ENCODE data around the gene PSAT1.

Gene PSAT1

GRCh38 chr9:78319197-78320029 is 22.5 kb downstream of the PSAT1 start:
- no peak for DNase-seq

DNA sequence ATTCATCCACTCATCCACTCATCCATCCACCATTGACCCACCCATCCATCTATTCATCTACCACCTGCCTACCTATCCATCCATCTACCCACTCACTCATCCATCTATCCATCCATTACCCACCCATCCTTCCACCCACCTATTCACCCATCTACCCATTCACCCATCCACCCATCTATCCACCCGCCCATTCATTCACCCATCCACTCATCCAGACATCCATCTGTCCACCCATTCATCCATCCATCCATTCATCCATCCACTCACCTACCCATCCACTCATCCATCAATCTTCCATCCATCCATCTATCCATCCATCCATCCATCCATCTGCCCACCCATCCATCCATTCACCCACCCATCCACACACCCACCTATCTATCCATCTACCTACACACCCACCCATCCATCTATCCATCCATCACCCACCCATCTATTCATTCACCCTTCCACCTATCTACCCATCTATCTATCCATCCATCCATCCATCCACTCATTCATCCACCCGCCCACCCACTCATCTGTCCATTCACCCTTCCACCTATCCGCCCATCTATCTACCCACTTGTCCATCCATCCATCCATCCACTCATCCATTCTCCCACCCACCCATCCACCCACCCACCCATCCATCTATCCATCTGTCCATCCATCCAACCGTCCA is 23.2 kb downstream of the PSAT1 start:
- DNase-seq: no peak

- DNase-seq: no peak
These were observed 24.1 kb downstream of the PSAT1 start for GRCh38 chr9:78320875-78321496.

- no peak for DNase-seq
These were observed 24.6 kb downstream of the PSAT1 start for GRCh38 chr9:78321505-78321904.

- no peak for DNase-seq
These were observed 27.2 kb downstream of the PSAT1 start for GRCh38 chr9:78324068-78324650.

GRCh38 chr9:78324682-78325081 is 27.8 kb downstream of the PSAT1 start:
- no peak for DNase-seq

DNA sequence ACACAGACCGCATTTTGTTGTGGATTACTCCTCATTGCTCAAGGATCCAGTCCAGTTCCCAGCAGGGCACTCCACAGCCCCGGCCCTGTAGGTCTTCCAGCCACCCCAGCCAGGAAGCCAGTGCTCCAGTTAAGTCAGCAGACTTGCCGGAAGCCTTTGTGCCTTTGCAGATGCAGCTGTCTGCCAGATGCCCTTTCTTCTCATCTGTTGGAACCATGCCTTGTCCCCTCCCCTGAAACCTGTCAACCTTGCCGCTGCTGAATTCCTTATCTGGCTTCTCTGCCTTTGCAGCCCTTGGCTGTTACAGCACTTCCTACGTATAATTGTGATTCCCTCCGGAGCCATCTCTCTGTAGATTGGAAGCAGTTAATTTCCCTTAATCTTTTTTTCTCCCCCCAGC is 28.4 kb downstream of the PSAT1 start:
- peak; percentile 86 for DNase-seq

DNA sequence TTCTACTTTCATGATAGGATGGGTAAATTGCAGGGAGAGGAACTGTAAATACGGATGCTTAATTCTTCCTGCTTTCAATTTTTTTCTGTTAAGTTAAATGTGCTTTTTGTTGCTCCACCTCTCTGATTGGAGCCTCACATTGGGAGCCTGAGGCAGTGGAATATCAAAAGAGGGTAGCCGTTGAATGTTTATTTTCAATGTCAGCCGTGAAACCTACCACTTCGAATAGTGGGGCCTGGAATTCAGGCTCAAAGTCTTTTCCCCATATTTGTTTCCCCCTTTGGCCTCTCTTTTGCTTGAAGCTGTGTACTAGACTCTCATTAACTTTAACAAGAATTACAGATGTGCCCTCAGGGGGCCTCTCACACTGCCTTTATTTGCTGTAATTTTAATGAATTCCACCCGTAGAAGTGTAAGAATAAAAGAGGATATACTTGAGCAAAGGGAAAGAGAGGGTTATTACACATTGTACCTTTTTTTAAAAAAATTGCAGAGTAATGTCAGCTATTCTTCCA is 29.0 kb downstream of the PSAT1 start:
- DNase-seq: no peak

- peak; percentile 11 for DNase-seq
These were observed 29.6 kb downstream of the PSAT1 start for GRCh38 chr9:78326564-78326963.

DNA sequence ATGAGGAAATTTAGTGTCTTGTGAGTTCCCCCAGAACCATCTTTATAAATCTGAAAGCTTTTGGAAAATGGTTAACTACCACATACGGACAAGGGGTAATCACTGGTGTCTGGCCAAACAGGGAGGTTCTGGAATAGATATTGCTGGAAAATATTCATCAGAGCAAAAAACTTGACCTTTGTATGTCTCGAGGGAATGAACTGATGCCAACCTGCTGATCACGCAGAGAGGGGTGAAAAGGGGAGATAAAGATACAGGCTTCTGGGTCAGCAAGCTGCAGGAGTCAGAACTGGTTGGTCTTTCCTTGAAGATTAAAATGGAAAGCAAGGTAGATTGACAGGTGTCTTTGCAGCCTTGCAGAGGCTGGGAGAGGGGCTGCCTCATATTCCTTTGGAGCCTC is 35.5 kb downstream of the PSAT1 start:
- no peak for DNase-seq

- no peak for DNase-seq
These were observed 51.9 kb downstream of the PSAT1 start for GRCh38 chr9:78348848-78349247.

DNA sequence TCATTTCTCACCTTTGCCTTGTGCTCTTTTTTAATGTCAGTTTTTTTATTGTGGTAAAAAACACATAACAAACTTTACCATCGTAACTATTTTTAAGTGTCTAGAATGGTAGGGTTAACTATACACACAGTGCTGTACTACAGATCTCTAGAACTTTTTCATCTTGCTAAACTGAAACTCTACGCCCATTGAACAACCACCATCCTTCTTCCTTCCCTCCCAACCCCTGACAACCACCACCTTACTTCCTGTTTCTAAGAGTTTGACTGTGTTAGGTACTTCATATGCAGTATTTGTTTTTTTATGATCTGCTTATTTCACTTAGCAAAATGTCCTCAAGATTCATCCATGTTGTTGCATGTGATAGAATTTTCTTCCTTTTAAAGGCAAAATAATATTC is 54.9 kb downstream of the PSAT1 start:
- DNase-seq: no peak

DNA sequence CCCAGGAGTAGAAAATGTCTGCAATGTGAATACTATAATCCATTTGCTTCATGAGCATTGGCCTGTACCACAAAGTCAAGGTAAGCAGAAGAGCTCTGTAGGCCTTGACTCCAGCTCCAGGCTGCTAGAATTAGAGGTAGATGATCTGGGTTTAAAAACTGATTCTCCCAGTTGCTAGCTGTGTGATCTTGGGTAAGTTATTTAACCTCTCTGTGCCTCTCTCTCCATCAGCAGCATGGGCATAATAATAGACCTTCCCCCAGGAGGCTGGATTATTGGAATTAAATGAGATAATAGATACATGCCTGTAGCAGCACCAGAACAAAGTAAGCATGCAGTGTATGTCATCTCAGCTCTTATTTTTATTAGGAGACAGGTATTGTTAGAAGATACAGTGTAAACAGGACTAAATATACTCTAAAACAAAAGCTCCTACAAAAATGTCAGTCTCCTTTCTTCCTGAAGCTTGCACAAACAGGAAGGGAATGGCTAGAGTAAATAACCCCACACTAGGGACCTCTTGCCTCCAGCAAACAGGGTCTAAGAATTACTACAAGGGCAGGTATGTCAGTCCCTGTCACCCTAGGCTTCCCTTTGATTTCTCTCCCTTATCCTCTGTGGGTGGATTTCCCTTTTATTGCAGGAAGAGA is 57.5 kb downstream of the PSAT1 start:
- DNase-seq: no peak

DNA sequence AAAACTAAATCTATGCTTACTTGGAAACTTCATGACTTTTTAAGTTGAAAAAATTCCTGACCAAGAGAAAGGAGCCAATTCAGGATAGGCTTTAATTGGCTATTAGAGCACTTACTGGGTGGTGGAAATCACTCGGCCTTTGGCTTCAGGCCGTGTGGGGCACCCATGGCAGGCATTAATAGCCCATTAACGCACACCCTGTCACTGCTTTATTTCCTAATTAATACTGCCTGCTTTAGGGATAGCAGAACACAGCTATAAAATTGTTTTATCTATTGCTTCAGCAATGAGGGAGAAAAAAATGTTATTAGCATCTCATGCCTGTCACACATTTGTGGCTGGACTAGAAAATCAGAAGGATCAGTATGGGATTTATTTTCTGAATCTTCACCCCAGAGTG is 58.1 kb downstream of the PSAT1 start:
- no peak for DNase-seq

GRCh38 chr9:78356634-78357033 is 59.7 kb downstream of the PSAT1 start:
- DNase-seq: no peak

GRCh38 chr9:78357165-78357873 is 60.4 kb downstream of the PSAT1 start:
- no peak for DNase-seq

GRCh38 chr9:78358329-78359051 is 61.6 kb downstream of the PSAT1 start:
- no peak for DNase-seq

DNA sequence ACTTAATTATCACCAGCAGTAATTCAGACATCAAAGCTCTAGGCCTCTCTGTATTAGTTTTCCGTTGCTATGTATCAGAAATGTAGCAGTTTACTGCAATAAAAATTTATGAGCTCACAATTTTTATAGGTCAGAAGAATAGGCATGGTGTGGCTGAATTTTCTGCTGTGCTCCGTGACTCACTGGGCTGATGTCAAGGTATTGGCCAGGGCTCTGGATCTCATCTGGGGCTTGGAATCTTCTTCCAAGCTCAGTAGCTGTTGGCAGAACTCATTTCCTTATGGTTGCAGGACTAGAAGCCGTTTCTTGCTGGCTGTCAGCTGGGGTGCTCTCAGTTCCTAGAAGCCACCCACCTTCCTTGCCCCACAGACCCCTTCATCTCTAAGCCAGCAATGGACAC is 66.3 kb downstream of the PSAT1 start:
- DNase-seq: no peak

- DNase-seq: peak; percentile 57
These were observed 69.1 kb downstream of the PSAT1 start for GRCh38 chr9:78365748-78366697.

GRCh38 chr9:78366827-78367226 is 69.9 kb downstream of the PSAT1 start:
- no peak for DNase-seq

Measured in hematopoietic multipotent progenitor cell treated with erythropoietin and hydrocortisone succinate and interleukin-3 and kit ligand, for 4 days (in vitro differentiated cells).